Measurements from ENCODE around the gene RASGRF1. TPM values are rescaled to one million over a fixed set of nuclear protein-coding genes. Genes with fewer than 3 reads are reported as not detected.

The RASGRF1 gene
- total RNA-seq, 1 experiment from 2014 or later, result not detected

DNA sequence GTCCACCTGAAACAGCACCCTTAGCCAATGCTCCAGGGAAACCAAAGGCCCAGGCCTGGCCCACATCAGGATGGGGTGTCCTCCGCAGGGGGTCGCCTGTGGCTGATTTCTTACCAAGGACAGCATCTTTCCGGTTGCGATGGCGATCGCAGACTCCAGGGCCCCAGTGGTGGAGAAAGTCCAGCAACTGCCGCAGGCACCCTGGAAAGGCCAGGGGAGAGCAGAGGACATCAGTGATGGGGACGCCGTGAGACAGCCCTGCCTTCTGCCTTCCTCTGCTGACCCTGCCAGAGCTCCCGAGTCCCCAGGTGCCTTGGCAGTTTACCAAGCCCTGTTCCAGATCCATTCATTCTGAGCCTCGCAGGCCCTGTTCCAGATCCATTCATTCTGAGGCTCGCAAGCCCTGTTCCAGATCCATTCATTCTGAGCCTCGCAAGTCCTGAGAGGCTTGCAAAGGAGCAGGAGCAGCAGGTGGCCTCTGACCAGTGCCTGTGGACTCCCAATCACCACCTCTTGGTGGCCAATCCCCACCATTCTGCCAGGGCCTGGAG, 158.2 kb downstream of the RASGRF1 start:
- ATAC-seq (no peak), DNase-seq (no peak)
- TF ChIP-seq, protein P1, sequence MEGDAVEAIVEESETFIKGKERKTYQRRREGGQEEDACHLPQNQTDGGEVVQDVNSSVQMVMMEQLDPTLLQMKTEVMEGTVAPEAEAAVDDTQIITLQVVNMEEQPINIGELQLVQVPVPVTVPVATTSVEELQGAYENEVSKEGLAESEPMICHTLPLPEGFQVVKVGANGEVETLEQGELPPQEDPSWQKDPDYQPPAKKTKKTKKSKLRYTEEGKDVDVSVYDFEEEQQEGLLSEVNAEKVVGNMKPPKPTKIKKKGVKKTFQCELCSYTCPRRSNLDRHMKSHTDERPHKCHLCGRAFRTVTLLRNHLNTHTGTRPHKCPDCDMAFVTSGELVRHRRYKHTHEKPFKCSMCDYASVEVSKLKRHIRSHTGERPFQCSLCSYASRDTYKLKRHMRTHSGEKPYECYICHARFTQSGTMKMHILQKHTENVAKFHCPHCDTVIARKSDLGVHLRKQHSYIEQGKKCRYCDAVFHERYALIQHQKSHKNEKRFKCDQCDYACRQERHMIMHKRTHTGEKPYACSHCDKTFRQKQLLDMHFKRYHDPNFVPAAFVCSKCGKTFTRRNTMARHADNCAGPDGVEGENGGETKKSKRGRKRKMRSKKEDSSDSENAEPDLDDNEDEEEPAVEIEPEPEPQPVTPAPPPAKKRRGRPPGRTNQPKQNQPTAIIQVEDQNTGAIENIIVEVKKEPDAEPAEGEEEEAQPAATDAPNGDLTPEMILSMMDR (conservative IDR thresholded peaks at IDR 0.05; ENCODE audit: low read depth, low read length), result no peak
- TF ChIP-seq EZH2 (IDR thresholded peaks at IDR 0.05; ENCODE audit: low read length, unreplicated experiment) (no peak), EZH2phosphoT487 (IDR thresholded peaks at IDR 0.05; ENCODE audit: borderline replicate concordance, low read length) (no peak)
- Histone ChIP-seq H3K9me2 (replicated peaks; ENCODE audit: low read length) (no peaks in the 10 kb centered on the region), H3K79me2 (ENCODE audit: low read length) (no peaks in the 10 kb centered on the region), H3K4me3 (ENCODE audit: low read length) (no peak overlapping the region), H3F3A (ENCODE audit: low read length, unreplicated experiment) (no peaks in the 10 kb centered on the region), H3K4me2 (ENCODE audit: low read length) (no peak overlapping the region), H3K9me3 (ENCODE audit: low read length) (no peaks in the 10 kb centered on the region), H3K36me3 (ENCODE audit: low read depth, low read length) (no peaks in the 10 kb centered on the region; the same call in none of the 2 replicates), H3K4me1 (ENCODE audit: insufficient read depth, low read length) (peaks cover 23% of the 10 kb centered on the region), H4K20me1 (ENCODE audit: low read length) (no peaks in the 10 kb centered on the region), H2AFZ (ENCODE audit: low read length) (no peak overlapping the region), H3K9ac (ENCODE audit: low read length) (no peak overlapping the region), H3K27ac (ENCODE audit: low read length) (peak overlapping the region; percentile 98; the same call in 1 of the 2 replicates), H3K27me3 (ENCODE audit: low read length) (no peaks in the 10 kb centered on the region)
- intact Hi-C loops (cut with micrococcal nuclease), result no loop called here
- BruUV-seq (replicated peaks), result no TSS peak
- ChIA-PET POLR2A (ENCODE audit: unreplicated experiment) (no interaction called here), CTCF (no interaction called here)

DNA sequence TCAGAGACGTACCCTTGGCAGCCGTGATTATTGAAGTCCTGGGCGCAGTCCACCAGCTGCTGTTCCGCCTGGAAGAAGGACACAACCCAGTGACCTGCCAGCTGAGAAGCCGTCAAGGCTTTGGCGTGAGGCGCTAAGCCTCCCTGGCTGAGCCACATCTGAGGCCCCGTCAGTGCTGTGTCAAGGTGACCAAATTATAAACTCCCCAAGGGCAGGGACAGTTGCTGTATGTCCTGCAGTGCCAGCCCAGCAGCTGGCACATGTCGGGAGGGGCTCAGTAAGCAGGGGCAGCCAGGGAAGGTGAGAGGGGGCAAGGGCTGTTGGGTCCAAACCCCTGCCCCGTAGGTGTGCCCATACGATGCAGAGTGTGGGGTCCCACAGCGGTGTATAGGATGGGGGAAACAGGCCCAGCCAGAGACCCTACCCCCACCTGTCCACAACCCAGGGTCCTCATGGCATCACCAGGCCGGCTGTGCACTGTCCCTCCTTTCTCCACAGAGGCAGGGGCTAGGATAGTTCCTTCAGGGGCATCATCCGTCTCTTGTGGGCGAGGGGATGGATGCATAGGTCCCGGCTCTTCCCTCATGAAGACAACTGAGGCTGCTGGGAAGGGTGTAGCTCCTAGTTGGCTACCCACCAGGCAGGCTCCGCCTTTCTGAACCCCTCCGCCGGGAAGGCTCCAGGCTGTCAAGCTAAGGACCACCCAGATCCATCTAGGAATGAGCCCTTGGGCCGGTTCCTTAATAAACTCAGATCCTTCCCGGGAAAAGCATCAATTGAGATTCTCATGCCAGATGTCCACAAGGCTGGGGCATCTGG, 158.9 kb downstream of the RASGRF1 start:
- no TSS peak for BruUV-seq (replicated peaks)
- Histone ChIP-seq H3K27ac (ENCODE audit: low read length) (peak overlapping the region; percentile 98), H3K4me2 (ENCODE audit: low read length) (peak overlapping the region; percentile 65), H3K36me3 (ENCODE audit: low read depth, low read length) (no peaks in the 10 kb centered on the region; the same call in none of the 2 replicates), H3K9me3 (ENCODE audit: low read length) (no peaks in the 10 kb centered on the region), H3K9me2 (replicated peaks; ENCODE audit: low read length) (no peaks in the 10 kb centered on the region), H3K27me3 (ENCODE audit: low read length) (no peaks in the 10 kb centered on the region), H3K79me2 (ENCODE audit: low read length) (no peaks in the 10 kb centered on the region), H3K4me1 (ENCODE audit: insufficient read depth, low read length) (peaks cover 23% of the 10 kb centered on the region), H2AFZ (ENCODE audit: low read length) (peak overlapping the region; percentile 52; the same call in 1 of the 2 replicates), H3K4me3 (ENCODE audit: low read length) (no peak overlapping the region), H3F3A (ENCODE audit: low read length, unreplicated experiment) (no peaks in the 10 kb centered on the region), H4K20me1 (ENCODE audit: low read length) (no peaks in the 10 kb centered on the region), H3K9ac (ENCODE audit: low read length) (peak overlapping the region; percentile 76)
- DNase-seq (no peak), ATAC-seq (peak; percentile 7)
- intact Hi-C loops (cut with micrococcal nuclease), result loop anchor here (1.0 to 2.0 kb wide), 2 partner anchors 13 to 48 kb away; partner anchors contain the start of gene CTSH
- TF ChIP-seq, protein P1 (conservative IDR thresholded peaks at IDR 0.05; ENCODE audit: low read depth, low read length), result no peak
- TF ChIP-seq EZH2phosphoT487 (IDR thresholded peaks at IDR 0.05; ENCODE audit: borderline replicate concordance, low read length), result no peak
- no peak for TF ChIP-seq EZH2 (IDR thresholded peaks at IDR 0.05; ENCODE audit: low read length, unreplicated experiment)
- ChIA-PET CTCF (interaction anchor here (0.5 to 0.8 kb wide), 3 partner anchors 15 to 25 kb away, joined by 3 to 8 read pairs (median 3); no protein-coding TSS in a partner anchor), POLR2A (ENCODE audit: unreplicated experiment) (no interaction called here)
